ENCODE measurements around the gene PDGFD. TPM values are rescaled to one million over a fixed set of nuclear protein-coding genes. Genes with fewer than 3 reads are reported as not detected.

Gene PDGFD
- total and polyA plus RNA-seq, 8 donors: 2.1 to 7.7 (median 5.2) TPM

DNA sequence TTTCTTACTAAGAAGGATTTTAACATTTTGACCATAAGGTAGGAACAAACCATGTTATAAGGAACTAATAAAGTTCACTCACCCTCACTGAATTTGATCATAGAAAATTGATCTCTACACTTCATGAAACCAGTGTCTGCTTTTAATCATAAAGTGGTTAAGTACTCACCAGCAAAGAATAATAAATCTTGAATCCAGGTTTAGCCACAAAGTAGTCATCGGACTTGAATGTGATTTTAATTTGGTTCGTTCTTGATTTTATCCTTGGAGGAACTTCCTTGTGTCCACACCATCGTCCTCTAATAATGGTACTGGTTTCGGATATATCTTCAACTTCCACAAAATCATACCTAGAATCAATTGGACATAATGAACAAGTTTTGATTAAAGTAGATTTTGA is 168.1 kb downstream of the PDGFD start:
- Histone ChIP-seq H3K4me3 (no peak overlapping the region), H3K36me3 (no peaks in the 10 kb centered on the region), H3K27ac (no peak overlapping the region), H3K27me3 (no peaks in the 10 kb centered on the region), H3K9me3 (no peaks in the 10 kb centered on the region), H3K4me1 (no peaks in the 10 kb centered on the region)
- ATAC-seq (no peak), DNase-seq (no peak)
- TF ChIP-seq, protein P1, sequence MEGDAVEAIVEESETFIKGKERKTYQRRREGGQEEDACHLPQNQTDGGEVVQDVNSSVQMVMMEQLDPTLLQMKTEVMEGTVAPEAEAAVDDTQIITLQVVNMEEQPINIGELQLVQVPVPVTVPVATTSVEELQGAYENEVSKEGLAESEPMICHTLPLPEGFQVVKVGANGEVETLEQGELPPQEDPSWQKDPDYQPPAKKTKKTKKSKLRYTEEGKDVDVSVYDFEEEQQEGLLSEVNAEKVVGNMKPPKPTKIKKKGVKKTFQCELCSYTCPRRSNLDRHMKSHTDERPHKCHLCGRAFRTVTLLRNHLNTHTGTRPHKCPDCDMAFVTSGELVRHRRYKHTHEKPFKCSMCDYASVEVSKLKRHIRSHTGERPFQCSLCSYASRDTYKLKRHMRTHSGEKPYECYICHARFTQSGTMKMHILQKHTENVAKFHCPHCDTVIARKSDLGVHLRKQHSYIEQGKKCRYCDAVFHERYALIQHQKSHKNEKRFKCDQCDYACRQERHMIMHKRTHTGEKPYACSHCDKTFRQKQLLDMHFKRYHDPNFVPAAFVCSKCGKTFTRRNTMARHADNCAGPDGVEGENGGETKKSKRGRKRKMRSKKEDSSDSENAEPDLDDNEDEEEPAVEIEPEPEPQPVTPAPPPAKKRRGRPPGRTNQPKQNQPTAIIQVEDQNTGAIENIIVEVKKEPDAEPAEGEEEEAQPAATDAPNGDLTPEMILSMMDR (IDR thresholded peaks at IDR 0.05): no peak
- intact Hi-C loops (cut with DNase I): no loop called here

DNA sequence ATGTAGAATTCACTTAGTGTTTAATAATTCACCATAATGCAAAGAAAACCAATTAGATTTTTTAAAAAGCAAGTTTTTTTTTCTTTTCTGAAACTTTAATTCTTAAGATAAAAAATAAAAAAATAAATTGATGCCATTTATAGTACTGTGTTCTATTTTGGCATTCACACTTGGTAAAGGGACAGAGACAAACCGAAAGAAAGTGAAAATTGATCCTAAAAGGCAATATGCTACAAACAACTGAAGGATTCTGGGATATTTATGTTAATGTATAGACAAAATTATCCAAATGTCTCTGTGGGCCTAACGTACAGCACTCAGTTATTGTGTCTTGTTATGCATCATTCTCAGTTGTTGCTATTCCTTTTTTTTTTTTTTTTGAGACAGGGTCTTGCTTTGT is 169.4 kb downstream of the PDGFD start:
- TF ChIP-seq, protein P1 (IDR thresholded peaks at IDR 0.05): no peak
- H3K27ac ChIP-seq: no peak overlapping the region
- no peaks in the 10 kb centered on the region for H3K9me3 ChIP-seq
- no peak overlapping the region for H3K4me3 ChIP-seq
- intact Hi-C loops (cut with DNase I): no loop called here
- no peaks in the 10 kb centered on the region for H3K27me3 ChIP-seq
- no peak for ATAC-seq
- H3K36me3 ChIP-seq: no peaks in the 10 kb centered on the region
- no peak for DNase-seq
- no peaks in the 10 kb centered on the region for H3K4me1 ChIP-seq

DNA sequence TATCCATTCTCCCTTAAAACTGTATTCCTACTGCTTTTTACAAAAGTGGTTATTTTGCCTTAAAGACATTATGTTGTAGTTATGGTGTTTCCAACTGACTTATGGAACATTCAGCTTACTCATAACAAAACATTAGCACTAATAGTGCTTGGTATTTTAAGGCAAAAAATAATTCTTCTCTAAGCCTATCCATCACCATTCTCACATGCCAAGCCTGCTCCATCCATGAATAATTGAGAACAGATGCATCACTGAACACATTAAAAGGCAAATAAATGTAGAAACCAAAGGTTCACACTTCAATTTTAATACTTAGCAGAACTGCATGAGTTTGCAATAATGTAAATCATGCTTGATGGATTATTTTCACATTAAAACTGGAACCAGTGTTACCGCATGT is 169.9 kb downstream of the PDGFD start:
- no peaks in the 10 kb centered on the region for H3K9me3 ChIP-seq
- no peak overlapping the region for H3K27ac ChIP-seq
- no peaks in the 10 kb centered on the region for H3K4me1 ChIP-seq
- ATAC-seq (no peak), DNase-seq (no peak)
- intact Hi-C loops (cut with DNase I): no loop called here
- H3K27me3 ChIP-seq: no peaks in the 10 kb centered on the region
- no peaks in the 10 kb centered on the region for H3K36me3 ChIP-seq
- TF ChIP-seq, protein P1 (IDR thresholded peaks at IDR 0.05): no peak
- no peak overlapping the region for H3K4me3 ChIP-seq

DNA sequence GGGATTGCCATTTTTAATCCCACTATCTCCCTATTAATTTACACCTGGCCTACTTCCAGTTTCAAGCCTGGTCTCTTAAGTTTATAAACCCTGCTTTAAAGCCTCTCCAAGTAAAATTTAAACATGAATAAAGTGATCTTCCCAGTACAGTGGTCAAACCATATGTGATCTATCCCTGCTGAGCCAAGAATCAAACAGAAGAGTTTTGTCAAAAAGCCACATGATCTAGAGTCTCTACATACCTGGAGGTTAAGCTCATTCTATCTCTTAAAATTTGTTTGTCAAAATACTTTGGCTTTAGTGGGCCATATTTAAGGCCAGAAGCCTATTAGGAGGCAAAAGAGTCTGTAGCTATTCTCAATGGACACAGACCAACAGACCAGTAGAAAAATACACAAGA is 170.4 kb downstream of the PDGFD start:
- TF ChIP-seq, protein P1 (IDR thresholded peaks at IDR 0.05): no peak
- Histone ChIP-seq H3K27ac (no peak overlapping the region), H3K4me3 (no peak overlapping the region), H3K27me3 (no peaks in the 10 kb centered on the region), H3K36me3 (no peaks in the 10 kb centered on the region), H3K4me1 (no peaks in the 10 kb centered on the region), H3K9me3 (no peaks in the 10 kb centered on the region)
- ATAC-seq (no peak), DNase-seq (no peak)
- intact Hi-C loops (cut with DNase I): no loop called here

DNA sequence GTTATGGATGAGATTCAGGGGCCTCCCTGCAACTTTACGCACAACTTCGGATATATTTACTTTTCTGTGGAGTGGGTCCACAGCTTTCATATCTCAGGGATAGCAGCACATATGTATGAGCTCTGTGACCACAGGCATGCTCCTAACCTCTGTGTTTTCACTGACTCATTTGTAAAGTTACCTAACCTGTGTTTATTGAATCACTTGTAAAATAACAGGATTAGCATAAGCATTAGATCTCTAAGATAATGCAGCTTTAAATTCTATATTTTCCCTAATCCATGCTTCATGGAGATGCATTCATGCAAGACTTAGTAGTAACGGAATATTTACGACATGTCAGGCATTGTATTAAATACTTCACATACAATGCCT is 175.4 kb downstream of the PDGFD start:
- Histone ChIP-seq H3K4me1 (no peaks in the 10 kb centered on the region), H3K36me3 (no peaks in the 10 kb centered on the region), H3K9me3 (no peaks in the 10 kb centered on the region), H3K27ac (no peak overlapping the region), H3K4me3 (no peak overlapping the region), H3K27me3 (no peaks in the 10 kb centered on the region)
- TF ChIP-seq, protein P1 (IDR thresholded peaks at IDR 0.05): no peak
- intact Hi-C loops (cut with DNase I): no loop called here
- ATAC-seq: peak; percentile 19
- DNase-seq: no peak
